Measurements from ENCODE around the gene GTF2A2. TPM values are rescaled to one million over a fixed set of nuclear protein-coding genes. Genes with fewer than 3 reads are reported as not detected.
"Not testable (repeated sequence)": the region's sequence is repeated elsewhere in the genome, so short reads cannot be mapped to it uniquely, and the experiment has no call there.

Gene GTF2A2
- total RNA-seq, 1 experiment from 2014 or later: 81.6 TPM

DNA sequence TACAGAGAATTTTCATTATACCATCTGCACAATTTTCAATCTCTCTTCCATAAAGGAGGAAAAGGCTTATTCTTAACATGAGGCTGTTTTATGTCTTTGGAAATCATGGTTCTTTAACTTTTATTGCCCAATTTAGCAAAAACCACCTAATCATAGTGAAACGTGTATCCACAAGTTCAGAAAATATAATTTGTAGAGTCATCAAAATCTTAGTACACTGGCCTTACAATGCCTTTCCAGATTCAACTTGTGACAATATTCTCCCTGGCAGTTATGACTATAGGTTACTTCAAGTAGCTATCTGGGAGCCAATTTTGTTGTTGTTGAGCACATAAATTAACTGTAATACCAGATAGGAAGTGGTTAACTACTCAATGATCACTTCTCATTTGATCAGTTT is 20.9 kb upstream of the GTF2A2 start:
- in situ Hi-C loops (cut with HindIII; ENCODE audit: low sequenced_read_pairs): no loop called here
- DNase-seq (ENCODE audit: low spot score): no peak

DNA sequence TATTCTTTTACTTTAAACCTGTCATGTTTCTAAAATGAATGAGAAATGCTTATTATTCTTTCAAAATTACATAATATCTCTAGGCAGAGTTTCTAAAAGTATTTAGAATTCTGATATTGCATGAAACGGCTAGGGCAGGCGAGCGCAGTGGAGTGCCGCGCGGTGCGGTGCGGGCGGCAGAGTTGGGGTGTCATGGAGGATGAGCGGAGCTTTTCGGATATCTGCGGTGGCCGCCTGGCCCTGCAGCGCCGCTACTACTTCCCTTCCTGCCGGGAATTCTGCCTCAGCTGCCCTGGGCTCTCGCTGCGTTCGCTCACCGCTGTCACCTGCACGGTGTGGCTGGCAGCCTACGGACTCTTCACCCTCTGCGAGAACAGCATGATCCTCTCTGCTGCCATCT is 19.2 kb upstream of the GTF2A2 start:
- in situ Hi-C loops (cut with HindIII; ENCODE audit: low sequenced_read_pairs): no loop called here
- no peak for DNase-seq (ENCODE audit: low spot score)

GRCh38 chr15:59674361-59674877 is 17.1 kb upstream of the GTF2A2 start:
- in situ Hi-C loops (cut with HindIII; ENCODE audit: low sequenced_read_pairs): no loop called here
- DNase-seq (ENCODE audit: low spot score): no peak

GRCh38 chr15:59668556-59668955 is 11.2 kb upstream of the GTF2A2 start:
- in situ Hi-C loops (cut with HindIII; ENCODE audit: low sequenced_read_pairs): no loop called here

GRCh38 chr15:59662260-59662659 is 4.9 kb upstream of the GTF2A2 start:
- DNase-seq (ENCODE audit: low spot score): no peak
- in situ Hi-C loops (cut with HindIII; ENCODE audit: low sequenced_read_pairs): no loop called here

More at GRCh38 chr15:59668556-59668955, 11.2 kb upstream of the GTF2A2 start:
- no peak for DNase-seq (ENCODE audit: low spot score)

GRCh38 chr15:59659366-59659765 is 2.1 kb upstream of the GTF2A2 start:
- no peak for DNase-seq (ENCODE audit: low spot score)
- in situ Hi-C loops (cut with HindIII; ENCODE audit: low sequenced_read_pairs): no loop called here

- in situ Hi-C loops (cut with HindIII; ENCODE audit: low sequenced_read_pairs): no loop called here
- DNase-seq (ENCODE audit: low spot score): no peak
These were observed 365 bp upstream of the GTF2A2 start for GRCh38 chr15:59657635-59658125.

GRCh38 chr15:59654046-59654445 is 3.3 kb downstream of the GTF2A2 start:
- in situ Hi-C loops (cut with HindIII; ENCODE audit: low sequenced_read_pairs): no loop called here

GRCh38 chr15:59649603-59650002 is 7.7 kb downstream of the GTF2A2 start:
- no peak for DNase-seq (ENCODE audit: low spot score)
- in situ Hi-C loops (cut with HindIII; ENCODE audit: low sequenced_read_pairs): no loop called here

More at GRCh38 chr15:59654046-59654445, 3.3 kb downstream of the GTF2A2 start:
- DNase-seq (ENCODE audit: low spot score): no peak

- DNase-seq (ENCODE audit: low spot score): no peak
- in situ Hi-C loops (cut with HindIII; ENCODE audit: low sequenced_read_pairs): no loop called here
These were observed 10.2 kb downstream of the GTF2A2 start for GRCh38 chr15:59647085-59647484.

GRCh38 chr15:59646277-59646676 is 11.0 kb downstream of the GTF2A2 start:
- in situ Hi-C loops (cut with HindIII; ENCODE audit: low sequenced_read_pairs): no loop called here
- DNase-seq (ENCODE audit: low spot score): no peak

DNA sequence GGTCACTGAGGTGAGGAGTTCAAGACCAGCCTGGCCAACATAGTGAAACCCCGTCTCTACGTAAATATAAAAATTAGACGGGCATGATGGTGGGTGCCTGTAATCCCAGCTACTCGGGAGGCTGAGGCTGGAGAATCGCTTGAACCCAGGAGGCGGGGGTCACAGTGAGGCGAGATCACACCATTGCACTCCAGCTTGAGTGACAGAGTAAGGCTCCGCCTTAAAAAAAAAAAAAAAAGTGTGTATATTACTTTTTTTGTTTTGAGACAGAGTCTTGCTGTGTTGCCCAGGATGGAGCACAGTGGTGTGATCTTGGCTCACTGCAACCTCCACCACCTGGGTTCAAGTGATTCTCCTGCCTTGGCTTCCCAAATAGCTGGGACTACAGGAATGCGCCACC is 11.5 kb downstream of the GTF2A2 start:
- in situ Hi-C loops (cut with HindIII; ENCODE audit: low sequenced_read_pairs); DNase-seq (ENCODE audit: low spot score): not testable (repeated sequence)

DNA sequence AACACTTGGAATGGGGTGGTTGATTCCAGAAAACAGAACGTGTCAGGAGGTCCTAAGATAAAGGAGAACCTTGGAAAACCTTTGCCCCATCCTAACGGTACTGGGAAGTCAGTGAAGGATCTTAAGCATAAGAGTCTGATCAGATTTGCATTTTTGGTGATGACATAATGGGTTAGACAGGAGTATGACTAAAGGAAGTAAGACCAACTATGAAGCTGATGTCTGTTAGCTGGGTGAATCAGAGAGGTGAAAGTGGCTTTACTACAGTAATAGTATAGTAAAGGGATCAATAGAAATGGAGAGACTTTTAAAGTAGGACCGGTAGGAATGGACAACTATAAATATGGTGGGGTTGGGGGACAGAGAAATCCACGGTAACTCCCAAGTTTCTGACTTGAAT is 12.6 kb downstream of the GTF2A2 start:
- DNase-seq (ENCODE audit: low spot score): no peak
- in situ Hi-C loops (cut with HindIII; ENCODE audit: low sequenced_read_pairs): no loop called here

DNA sequence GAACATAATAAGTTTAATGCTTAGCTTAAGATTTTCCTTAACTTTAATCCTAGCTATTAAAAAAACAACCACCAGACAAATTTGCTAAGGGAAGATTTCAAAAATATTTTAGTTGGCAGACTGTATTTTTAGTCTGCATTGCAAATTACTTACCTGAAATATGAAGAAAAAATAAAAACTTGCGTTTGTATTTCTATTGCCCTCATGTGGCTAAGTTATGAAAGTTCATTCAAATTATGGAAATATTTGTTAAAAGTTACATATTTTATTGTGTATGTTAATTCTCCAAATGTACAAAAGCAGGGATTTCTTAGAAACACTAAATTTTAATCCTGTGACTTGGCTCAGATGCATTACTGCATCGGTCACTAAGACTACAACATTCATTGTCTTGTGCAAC is 15.0 kb downstream of the GTF2A2 start:
- in situ Hi-C loops (cut with HindIII; ENCODE audit: low sequenced_read_pairs): no loop called here
- DNase-seq (ENCODE audit: low spot score): no peak

DNA sequence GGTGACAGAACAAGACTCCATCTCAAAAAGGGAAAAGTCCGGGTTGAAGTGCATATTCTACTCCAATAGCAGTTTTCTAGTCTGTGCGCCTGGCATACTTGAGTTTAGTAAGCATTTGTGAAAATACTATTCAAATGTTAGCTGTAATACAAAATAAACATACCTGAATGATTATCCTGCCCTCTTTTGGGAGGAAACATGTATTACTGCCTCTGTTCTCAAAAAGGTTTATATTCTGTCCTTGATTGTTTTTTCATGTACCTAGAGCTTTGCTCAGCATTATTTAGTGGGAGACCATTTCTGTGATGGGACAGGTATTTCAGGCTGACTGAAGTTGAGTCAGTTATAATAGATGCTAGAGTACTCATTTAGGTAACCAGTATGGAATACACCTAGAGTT is 19.8 kb downstream of the GTF2A2 start:
- DNase-seq (ENCODE audit: low spot score): not testable (repeated sequence)

DNA sequence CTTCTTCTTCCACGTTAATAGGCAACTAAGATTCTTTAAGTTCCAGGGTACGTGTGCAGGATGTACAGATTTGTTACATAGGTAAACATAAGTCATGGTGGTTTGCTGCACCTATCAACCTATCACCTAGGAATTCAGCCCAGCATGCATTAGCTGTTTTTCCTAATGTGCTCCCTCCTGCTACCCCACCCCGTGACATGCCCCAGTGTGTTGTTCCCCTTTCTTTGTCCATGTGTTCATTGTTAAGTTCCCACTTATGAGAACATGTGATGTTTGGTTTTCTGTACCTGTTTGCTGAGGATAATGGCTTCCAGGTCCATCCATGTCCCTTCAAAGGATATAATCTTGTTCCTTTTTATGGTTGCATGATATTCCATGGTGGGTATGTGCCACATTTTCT is 21.1 kb downstream of the GTF2A2 start:
- in situ Hi-C loops (cut with HindIII; ENCODE audit: low sequenced_read_pairs): no loop called here
- no peak for DNase-seq (ENCODE audit: low spot score)

More for the DNA sequence above, 19.8 kb downstream of the GTF2A2 start:
- in situ Hi-C loops (cut with HindIII; ENCODE audit: low sequenced_read_pairs): not testable (repeated sequence)

DNA sequence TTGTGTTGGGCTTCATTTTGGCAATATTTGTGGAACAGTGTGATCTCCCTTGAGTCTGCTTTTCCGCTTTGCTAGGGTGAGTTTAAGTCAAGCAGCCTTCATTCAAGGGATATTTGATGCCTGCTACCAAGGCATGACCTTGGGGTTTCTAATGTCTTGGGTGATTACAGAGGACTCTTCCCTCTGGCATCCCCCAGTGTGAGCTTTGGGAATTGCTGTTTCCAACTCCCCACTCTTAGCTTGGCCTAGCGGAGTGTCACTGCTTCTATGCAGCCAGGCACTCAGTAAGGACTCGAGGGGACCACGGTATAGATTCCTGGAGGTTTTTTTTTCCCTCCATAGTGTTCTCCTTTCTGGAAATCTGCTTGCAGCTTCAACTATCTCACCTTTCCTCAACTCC is 24.6 kb downstream of the GTF2A2 start:
- in situ Hi-C loops (cut with HindIII; ENCODE audit: low sequenced_read_pairs): no loop called here
- no peak for DNase-seq (ENCODE audit: low spot score)

- in situ Hi-C loops (cut with HindIII; ENCODE audit: low sequenced_read_pairs): no loop called here
These were observed 35.0 kb downstream of the GTF2A2 start for GRCh38 chr15:59622289-59622688.

GRCh38 chr15:59618406-59618805 is 38.9 kb downstream of the GTF2A2 start:
- no peak for DNase-seq (ENCODE audit: low spot score)
- in situ Hi-C loops (cut with HindIII; ENCODE audit: low sequenced_read_pairs): no loop called here

More at GRCh38 chr15:59622289-59622688, 35.0 kb downstream of the GTF2A2 start:
- no peak for DNase-seq (ENCODE audit: low spot score)

DNA sequence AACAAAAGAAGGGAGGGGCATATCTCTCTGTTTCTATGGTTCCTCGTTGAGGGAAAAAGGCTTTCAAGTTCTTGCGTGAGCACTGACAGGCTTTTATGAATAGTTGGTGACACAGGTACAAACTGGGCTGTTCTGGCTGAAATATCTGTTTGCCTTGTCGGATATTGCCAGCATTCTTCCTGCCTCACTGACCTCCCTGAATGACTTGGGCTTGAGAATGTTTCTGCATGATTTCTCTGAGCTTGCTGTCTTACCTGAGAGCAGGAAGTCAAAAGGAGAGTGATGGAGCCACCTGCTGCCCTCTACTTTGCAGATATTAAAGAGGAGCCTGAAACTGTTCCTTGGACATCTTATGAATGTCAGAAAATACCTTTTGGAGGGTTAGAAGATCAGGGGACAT is 40.9 kb downstream of the GTF2A2 start:
- in situ Hi-C loops (cut with HindIII; ENCODE audit: low sequenced_read_pairs): no loop called here

GRCh38 chr15:59615661-59616060 is 41.7 kb downstream of the GTF2A2 start:
- in situ Hi-C loops (cut with HindIII; ENCODE audit: low sequenced_read_pairs): no loop called here
- no peak for DNase-seq (ENCODE audit: low spot score)

More for the DNA sequence above, 40.9 kb downstream of the GTF2A2 start:
- DNase-seq (ENCODE audit: low spot score): no peak

All from G401 (cell line).